Effector memory CD4-positive, alpha-beta T cell (primary cell): ENCODE data around the gene REV1.

ENCODE experiments used
- DNase-seq, 3 donors: peaks; one replicate each; pipeline ENCODE4 v3.0.0-alpha.2; 2020
- H3K27ac ChIP-seq: 2 replicates; pipeline ENCODE4 v1.7.0; 2013; ENCODE audit warnings: mild to moderate bottlenecking, low read length, moderate library complexity; ENCODE audit not compliant: insufficient read depth, poor library complexity, severe bottlenecking
- H3K27me3 ChIP-seq: replicated peaks from 2 replicates; pipeline ENCODE4 v1.7.0; 2013; ENCODE audit warnings: mild to moderate bottlenecking, low read length; ENCODE audit not compliant: insufficient read depth, control insufficient read depth, poor library complexity, severe bottlenecking
- H3K36me3 ChIP-seq: 2 replicates; pipeline ENCODE4 v1.7.0; 2013; ENCODE audit warnings: mild to moderate bottlenecking, low read length, moderate library complexity; ENCODE audit not compliant: control insufficient read depth, insufficient read depth
- H3K4me1 ChIP-seq: 2 replicates; pipeline ENCODE4 v1.7.0; 2013; ENCODE audit warnings: low read length, mild to moderate bottlenecking; ENCODE audit not compliant: control insufficient read depth, insufficient read depth, poor library complexity, severe bottlenecking
- H3K4me3 ChIP-seq: 2 replicates; pipeline ENCODE4 v1.7.0; 2013; ENCODE audit warnings: low read length, low read depth, mild to moderate bottlenecking; ENCODE audit not compliant: insufficient read depth, poor library complexity, severe bottlenecking
- H3K9me3 ChIP-seq: 2 replicates; pipeline ENCODE4 v1.7.0; 2013; ENCODE audit warnings: mild to moderate bottlenecking, low read length, moderate library complexity; ENCODE audit not compliant: control insufficient read depth

REV1 gene

DNA sequence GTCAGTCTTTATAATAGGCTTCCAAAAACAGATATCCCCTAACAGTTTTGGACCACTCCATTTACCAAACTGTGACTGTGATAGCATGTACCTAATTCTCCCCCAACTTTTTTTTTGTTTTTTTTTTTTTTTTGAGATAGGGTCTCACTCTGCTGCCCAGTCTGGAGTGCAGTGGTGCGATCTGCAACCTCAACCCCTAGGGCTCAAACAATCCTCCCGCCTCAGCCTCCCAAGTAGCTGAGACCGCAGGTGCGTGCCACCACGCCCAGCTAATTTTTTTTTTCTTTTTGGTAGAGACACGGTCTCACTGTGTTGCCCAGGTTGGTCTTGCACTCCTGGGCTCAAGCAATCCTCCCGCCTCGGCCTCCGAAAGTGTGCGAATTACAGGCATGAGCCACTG, 52.9 kb downstream of the REV1 start:
- no peaks in the 10 kb centered on the region for H3K4me1 ChIP-seq
- no peak overlapping the region for H3K4me3 ChIP-seq
- no peaks in the 10 kb centered on the region for H3K27me3 ChIP-seq
- H3K27ac ChIP-seq: no peak overlapping the region
- peaks cover 22% of the 10 kb centered on the region for H3K36me3 ChIP-seq
- DNase-seq: no peak
- no peaks in the 10 kb centered on the region for H3K9me3 ChIP-seq

DNA sequence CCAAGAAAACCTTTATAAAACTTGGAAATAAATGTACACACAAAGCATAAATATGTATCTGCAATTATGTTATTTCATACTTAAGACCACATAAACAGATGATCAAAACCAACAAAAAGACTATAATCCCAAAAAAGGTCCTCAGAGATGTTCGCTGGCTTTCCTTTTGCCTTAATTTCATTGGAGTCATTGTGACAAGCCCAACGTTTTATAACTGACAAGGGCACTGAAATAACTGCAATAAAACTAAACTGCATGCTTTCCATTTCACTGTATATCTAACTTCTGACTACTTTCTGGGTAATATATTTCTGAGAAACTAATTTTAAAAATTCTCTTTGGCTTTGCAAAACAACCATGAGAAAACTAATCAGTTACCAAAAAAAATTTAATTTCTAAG, 56.5 kb downstream of the REV1 start:
- peaks cover 15% of the 10 kb centered on the region for H3K36me3 ChIP-seq
- no peaks in the 10 kb centered on the region for H3K9me3 ChIP-seq
- no peaks in the 10 kb centered on the region for H3K27me3 ChIP-seq
- no peak for DNase-seq
- H3K27ac ChIP-seq: no peak overlapping the region
- H3K4me1 ChIP-seq: no peaks in the 10 kb centered on the region
- no peak overlapping the region for H3K4me3 ChIP-seq

DNA sequence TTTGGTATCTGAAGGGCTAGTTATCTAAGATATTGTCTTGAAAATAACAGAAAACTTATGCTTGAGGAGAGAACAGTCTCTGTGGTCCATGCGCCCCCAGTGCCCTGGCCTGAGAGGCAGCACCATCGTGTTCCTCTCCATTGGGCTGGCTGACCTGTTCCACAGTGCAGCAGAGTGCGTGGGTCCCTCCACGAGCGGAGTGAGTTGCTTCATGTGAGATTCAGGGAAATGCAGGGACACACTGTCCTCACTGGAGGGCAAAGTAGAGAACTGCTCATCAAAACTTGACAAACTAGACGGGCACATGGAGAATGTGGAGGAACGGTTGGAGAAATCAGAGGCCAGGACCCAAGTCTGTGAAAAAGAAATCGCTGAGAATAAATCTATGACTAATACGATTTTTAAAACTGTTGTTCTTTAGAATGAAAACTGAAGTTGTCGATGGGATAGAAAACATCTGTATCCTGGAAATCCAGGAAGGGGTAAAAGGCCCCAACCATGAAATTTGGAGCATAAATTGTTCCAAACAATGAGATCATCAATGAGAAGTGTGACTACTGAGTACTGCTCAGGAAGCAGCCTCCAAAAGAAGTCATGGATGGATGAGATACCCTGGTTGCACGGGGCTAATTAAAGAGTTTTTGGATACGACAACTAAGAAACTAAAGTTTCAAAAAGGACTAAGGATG, 58.1 kb downstream of the REV1 start:
- DNase-seq: no peak
- Histone ChIP-seq H3K27ac (no peak overlapping the region), H3K27me3 (no peaks in the 10 kb centered on the region), H3K9me3 (no peaks in the 10 kb centered on the region), H3K4me3 (no peak overlapping the region), H3K36me3 (peaks cover 14% of the 10 kb centered on the region), H3K4me1 (no peaks in the 10 kb centered on the region)

DNA sequence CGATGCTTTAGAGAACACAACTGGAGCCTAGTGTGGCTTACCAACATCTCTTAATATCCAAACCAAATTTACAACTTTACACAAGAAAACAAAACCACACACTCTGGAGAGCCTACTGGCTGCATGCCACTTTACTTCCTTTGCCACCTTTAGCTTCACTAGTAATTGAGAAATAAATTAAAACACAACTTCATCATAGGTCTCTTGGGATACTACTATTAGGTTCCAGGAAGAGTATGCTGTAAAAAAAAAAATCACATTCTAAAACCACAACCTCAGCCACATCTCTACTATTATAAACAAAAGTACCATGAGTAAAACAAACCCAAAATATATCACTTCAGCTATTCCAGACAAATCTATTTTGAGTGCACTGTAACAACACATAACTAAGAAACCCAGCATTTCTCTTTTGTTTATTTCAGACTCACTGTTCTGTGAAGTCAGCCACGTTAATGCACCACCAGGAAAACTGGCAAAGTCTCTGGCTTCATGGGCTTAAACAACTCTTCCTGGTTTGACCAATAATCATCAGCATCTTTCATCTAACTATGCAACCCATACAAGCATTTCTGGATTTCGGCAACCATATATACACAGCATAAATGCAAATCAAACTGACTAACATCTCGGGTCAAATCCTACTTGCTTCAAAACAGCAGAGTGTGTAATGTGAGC, 59.1 kb downstream of the REV1 start:
- no peak overlapping the region for H3K27ac ChIP-seq
- H3K4me1 ChIP-seq: no peaks in the 10 kb centered on the region
- H3K9me3 ChIP-seq: no peaks in the 10 kb centered on the region
- no peak for DNase-seq
- H3K27me3 ChIP-seq: no peaks in the 10 kb centered on the region
- peaks cover 14% of the 10 kb centered on the region for H3K36me3 ChIP-seq
- no peak overlapping the region for H3K4me3 ChIP-seq

DNA sequence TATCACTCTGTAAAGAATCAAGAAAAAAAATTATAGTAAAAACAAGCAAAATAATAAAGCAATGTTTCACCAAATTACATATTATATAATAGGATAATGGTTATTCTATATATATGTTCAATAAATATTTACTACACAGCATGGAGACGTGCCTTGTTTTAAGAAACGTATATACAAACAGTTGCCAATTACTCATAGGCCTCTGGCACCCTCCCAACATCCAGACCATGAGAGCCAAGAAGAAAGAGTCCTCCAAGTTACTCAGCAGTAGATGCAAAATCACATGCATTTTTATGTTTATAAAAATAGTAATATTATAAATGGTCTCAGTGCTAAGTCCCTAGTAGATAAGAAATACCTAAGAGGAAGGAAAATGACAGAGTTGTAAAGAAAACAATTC, 64.8 kb downstream of the REV1 start:
- Histone ChIP-seq H3K27ac (no peak overlapping the region), H3K4me3 (no peak overlapping the region), H3K9me3 (no peaks in the 10 kb centered on the region), H3K36me3 (peaks cover 40% of the 10 kb centered on the region), H3K4me1 (no peaks in the 10 kb centered on the region), H3K27me3 (no peaks in the 10 kb centered on the region)
- DNase-seq: no peak

DNA sequence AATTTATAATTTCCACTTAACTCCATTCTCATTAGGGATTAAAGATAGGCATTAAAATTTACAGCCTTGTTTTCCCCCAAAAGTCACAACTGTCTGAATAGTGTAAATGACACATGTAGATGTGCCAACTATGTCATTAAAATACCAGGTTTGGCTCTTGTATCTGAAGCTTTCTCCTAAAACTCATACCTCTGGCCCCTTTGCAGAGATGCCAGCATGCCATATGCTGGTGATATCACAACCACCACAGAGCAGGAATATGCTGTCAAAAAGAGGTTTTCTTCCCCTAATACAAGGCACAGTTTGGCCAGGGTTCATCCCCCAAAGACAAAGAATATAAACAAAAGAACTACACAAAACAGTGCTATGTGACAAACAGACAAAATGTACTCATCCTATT, 65.4 kb downstream of the REV1 start:
- no peak overlapping the region for H3K27ac ChIP-seq
- H3K27me3 ChIP-seq: no peaks in the 10 kb centered on the region
- H3K4me3 ChIP-seq: no peak overlapping the region
- DNase-seq: no peak
- H3K4me1 ChIP-seq: no peaks in the 10 kb centered on the region
- no peaks in the 10 kb centered on the region for H3K9me3 ChIP-seq
- peaks cover 40% of the 10 kb centered on the region for H3K36me3 ChIP-seq

DNA sequence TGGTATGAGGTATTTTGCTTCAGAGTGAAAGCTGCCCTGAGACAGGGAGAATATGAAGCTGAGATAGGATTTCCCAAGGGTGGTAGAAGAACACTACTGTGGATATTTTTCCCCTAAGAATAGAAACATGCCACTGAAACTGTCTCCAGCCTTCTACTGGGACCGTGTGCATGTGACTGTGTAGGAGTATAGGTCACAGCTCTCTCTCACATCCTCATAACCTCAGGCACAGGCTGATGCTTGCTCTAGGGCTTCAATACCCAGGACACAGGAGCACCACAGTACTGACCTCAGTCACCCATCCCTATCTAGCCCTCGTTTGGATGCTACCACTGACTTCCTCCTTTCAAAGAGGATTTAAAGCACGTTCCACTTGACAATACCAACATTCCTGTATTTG, 67.2 kb downstream of the REV1 start:
- Histone ChIP-seq H3K4me3 (no peak overlapping the region), H3K9me3 (no peaks in the 10 kb centered on the region), H3K27me3 (no peaks in the 10 kb centered on the region), H3K27ac (no peak overlapping the region), H3K36me3 (peaks cover 37% of the 10 kb centered on the region), H3K4me1 (no peaks in the 10 kb centered on the region)
- no peak for DNase-seq

DNA sequence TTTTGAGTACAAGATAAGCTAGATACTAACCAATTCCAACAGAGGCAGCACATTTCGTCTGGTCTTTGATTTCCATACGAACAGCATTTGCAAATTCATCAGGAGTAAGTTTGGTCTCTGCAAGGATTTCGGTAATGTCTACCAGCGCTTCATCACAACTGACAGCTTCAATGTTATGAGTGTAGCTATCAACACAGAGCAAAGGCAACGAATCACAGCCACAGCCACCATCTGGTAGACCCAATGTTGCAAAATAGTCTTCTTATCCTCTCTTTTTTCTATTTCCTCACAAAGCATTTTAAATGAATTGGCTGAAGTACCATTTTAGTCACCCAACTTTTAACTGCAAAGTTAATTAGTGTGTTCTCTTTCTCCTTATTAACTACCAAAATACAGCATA, 68.3 kb downstream of the REV1 start:
- Histone ChIP-seq H3K27me3 (no peaks in the 10 kb centered on the region), H3K9me3 (no peaks in the 10 kb centered on the region), H3K36me3 (peaks cover 34% of the 10 kb centered on the region), H3K4me3 (no peak overlapping the region), H3K27ac (no peak overlapping the region), H3K4me1 (no peaks in the 10 kb centered on the region)
- DNase-seq: no peak

DNA sequence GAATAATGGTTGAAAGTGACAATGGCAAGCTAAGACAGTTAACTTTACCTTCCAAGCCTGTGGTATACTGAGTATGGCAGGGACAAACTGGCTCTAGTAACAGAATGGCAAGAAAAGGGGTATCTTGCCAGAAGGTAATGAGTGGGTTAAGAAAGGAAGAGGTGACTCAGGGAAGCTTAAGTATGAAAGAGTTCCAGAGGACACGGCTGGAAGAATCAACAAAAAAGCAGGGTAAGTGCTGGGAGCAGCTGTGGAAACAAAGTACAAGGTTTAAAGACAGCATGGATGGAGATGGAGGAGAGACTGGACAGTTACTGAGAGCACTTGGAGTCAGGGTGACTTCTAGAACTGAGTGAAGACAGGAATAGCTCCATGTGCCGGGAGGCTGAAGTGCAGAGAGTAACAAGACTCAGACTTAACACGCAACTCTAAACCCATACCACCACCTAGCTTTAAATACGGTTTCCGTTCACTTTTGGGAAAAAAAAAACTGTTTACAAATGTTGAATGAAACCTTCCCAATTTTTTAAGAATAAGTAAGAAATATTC, 69.0 kb downstream of the REV1 start:
- Histone ChIP-seq H3K4me3 (no peak overlapping the region), H3K36me3 (peaks cover 34% of the 10 kb centered on the region), H3K4me1 (no peaks in the 10 kb centered on the region), H3K9me3 (no peaks in the 10 kb centered on the region), H3K27me3 (no peaks in the 10 kb centered on the region), H3K27ac (no peak overlapping the region)
- no peak for DNase-seq

DNA sequence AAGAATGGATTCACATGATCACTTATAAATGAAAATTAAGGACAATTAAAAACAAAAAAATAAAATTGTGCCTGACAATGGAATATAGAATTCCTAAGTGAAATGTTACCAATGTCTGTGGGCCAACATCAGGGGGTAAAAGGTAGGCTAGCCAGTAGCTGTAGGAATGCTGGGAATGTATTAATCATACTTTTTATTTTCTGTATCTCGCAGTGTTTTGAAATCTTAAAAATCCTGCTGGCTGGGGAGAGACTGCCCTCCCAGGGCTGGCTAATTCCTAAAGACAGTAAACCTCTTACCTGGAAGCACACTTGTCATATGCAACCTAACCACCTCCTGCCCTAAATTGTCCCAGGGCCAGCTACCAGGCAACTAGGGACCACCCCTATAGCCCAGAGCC, 69.8 kb downstream of the REV1 start:
- Histone ChIP-seq H3K27me3 (no peaks in the 10 kb centered on the region), H3K9me3 (no peaks in the 10 kb centered on the region), H3K4me3 (no peak overlapping the region), H3K27ac (no peak overlapping the region), H3K36me3 (peaks cover 34% of the 10 kb centered on the region), H3K4me1 (no peaks in the 10 kb centered on the region)
- DNase-seq: no peak
